HG03066 (cell line): ENCODE results near the gene SCN4B.

Experiments
- ATAC-seq: cut with Tn5 transposase; IDR thresholded peaks from one replicate; pipeline ENCODE4 v1.9.1; 2021; ENCODE audit warnings: low read depth; ENCODE audit not compliant: unreplicated experiment

Gene SCN4B

GRCh38 chr11:118155776-118156530, 3.3 kb upstream of the SCN4B start:
- no peak for ATAC-seq

DNA sequence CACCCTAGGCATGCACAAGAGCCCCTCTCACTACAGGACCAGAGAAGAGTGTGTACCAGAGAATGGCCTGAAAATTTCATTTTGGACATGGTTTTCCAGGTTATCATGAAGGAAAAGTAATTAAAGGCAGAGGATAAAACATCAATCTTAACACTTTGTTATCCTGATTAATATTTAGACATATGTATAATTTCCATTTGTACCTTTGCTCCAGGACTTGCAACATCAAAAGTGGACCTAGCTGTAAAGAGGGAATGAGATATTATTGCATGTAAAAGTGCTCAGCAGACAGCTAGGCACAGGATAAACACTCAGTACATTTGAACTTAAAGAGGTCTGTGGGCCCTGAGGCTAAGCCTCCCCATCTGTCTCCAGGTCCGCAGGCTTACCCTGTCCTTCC, 2.0 kb upstream of the SCN4B start:
- ATAC-seq, result no peak

- no peak for ATAC-seq
Observed at GRCh38 chr11:118153976-118154375, 1.4 kb upstream of the SCN4B start.

DNA sequence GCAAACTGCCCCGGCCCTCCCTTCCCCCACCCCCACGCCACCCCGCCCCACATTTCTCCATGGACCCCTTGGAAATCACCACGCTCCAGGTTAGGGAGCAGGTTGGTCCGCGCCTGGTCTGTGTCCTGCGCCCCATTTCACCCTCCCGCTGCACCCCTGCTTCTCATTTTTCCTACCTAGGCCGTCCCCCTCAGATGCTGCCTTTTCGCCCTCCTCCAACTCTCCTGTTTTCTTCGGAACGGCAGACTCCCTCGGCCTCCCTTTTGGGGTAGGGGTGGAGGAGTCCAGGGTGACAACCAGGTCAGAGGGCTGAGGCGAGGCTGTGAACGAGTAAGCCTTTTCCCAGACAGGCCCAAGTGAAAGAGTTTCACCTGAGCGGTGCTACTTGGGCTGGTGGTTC, 893 bp upstream of the SCN4B start:
- no peak for ATAC-seq

- ATAC-seq, result no peak
Observed at GRCh38 chr11:118152020-118152551, 537 bp downstream of the SCN4B start.

DNA sequence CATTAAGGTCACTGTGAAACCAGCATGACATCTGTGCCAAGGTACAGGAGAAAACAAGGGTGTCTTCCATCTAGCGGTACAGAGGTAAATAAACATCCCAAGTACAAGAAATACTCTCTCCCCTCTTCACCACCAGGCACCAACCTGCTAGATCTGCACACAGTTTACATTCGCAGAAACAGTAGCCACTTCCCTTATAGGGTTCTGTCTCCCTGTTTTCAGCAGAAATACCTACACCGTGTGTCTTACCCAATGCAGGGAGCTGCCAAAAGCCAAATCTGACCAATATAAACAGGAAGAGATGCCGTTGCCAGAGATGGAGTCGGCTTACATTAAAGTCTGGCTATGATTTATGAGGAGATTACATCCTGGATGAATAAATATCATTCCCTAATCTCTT, 1.2 kb downstream of the SCN4B start:
- no peak for ATAC-seq

DNA sequence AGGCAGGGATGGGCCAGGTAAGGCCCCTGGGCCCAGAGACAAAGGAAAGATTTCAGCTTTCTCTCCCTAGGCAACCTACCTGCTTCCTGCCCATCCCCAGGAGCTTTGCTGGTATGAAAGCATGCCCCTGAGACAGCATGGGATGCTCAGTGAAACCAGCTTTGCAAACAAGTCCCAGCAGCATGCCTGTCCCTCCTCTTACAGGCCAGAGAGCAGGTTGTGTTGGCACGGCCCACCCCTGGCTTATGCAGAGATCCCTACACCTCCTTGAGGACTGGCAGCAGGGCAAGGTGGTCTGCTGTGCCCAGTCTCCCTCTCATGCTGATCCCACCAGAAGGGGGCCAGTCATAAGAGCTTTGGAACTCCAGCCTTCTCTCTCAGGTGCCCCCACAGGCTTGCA, 3.1 kb downstream of the SCN4B start:
- no peak for ATAC-seq

DNA sequence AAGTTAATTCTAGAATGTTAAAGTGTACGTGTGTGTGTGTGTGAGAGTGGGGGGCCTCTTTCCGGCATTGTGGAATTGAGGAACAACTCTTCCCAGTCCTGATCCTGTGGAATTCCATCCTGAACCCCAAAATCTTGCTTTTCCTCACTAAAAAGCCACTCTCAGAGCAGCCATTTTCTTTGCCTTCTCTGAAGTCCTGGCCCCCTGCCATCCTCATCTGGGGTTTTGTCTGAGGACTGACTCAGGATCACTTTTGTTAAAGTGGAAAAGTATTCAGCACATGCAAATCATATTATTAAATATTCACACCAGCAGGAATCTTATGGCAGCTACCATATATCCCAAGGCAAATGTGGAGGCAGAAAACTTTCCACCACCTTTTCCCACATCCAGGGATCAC, 3.8 kb downstream of the SCN4B start:
- no peak for ATAC-seq

DNA sequence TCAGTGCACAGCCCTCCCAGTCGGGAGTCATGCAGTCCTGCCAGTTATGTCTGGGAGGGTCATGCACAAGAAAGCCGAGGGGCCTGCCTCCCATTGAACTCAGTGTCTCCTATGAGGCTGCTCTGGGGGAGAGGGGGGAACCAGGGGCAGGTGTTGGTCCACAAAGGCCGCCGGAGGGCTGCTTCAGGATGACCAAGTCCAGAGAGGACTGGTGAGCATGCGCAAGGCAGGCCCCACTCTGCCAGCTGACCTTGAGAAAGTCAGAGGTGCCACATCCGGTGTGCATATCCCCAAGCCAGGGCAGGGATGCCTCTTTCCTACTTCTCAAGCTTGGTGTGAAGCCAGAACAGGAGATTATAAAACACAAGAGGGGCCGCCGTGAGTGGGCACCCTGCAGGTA, 4.4 kb downstream of the SCN4B start:
- ATAC-seq, result no peak

DNA sequence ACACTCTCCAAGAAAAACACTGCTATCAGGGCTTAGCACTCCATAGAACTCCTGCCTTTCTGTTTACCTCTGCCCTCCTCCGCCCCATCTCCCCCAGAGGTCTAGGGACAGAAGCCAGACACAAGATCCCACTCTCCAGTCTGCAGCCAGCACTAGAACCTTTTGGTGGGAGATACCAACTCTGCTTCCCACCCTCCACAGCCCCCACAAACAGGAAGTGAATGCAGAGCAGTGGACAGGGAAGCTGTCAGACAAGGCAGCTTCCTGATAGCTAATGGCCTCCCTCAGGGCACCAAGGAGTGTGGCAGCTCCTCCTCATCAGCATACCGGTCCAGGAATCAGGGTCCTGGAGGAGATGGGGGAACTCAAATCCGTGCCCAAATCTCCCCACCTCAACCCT, 5.1 kb downstream of the SCN4B start:
- ATAC-seq, result no peak

- ATAC-seq, result no peak
Observed at GRCh38 chr11:118146554-118146953, 6.1 kb downstream of the SCN4B start.

DNA sequence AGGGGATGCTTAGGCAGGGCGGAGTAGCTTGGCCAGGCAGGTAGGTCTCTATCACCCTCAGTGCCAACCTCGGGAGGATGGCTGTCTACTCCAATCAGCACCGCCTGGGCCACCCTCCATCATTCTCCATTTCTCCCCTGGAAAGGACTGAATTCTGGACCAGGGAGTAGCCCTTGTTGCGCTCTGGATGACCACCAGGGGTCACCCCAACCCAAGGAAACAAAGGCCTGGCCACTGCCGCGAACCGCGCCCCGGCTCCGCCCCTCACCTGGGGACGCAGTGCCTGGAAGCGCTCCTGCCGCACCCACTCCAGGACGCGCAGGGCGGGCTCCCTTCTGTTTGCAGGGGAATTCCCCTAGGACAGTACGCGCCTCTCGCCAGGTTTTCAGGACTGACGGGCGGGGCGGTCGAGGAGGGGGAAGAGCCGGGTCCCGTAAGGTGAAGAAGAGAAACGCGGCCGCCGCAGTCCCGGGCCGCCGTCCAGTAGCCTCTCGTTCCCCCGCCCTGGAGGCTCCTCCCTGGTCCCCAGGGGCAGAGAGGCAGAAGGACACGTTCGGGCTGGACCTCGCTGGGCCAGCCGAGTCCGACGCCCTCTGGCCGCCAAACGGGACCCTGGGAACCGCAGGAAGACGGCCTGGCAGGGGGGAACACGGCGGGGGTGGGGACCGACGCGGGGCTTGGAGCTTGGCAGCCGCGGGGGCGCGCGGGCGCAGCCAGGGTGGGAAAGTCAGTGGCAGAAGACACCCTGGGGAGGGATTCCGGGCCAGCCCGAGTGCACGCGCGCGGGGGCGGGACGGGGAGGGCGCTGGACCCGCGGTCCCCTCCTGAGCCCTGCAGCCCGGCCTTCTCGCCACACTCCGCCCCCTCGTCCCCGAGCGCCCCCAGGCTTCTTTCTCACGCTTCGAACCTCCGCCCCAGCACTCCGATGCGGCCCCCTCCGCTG, 7.1 kb downstream of the SCN4B start:
- ATAC-seq, result peak; percentile 78

DNA sequence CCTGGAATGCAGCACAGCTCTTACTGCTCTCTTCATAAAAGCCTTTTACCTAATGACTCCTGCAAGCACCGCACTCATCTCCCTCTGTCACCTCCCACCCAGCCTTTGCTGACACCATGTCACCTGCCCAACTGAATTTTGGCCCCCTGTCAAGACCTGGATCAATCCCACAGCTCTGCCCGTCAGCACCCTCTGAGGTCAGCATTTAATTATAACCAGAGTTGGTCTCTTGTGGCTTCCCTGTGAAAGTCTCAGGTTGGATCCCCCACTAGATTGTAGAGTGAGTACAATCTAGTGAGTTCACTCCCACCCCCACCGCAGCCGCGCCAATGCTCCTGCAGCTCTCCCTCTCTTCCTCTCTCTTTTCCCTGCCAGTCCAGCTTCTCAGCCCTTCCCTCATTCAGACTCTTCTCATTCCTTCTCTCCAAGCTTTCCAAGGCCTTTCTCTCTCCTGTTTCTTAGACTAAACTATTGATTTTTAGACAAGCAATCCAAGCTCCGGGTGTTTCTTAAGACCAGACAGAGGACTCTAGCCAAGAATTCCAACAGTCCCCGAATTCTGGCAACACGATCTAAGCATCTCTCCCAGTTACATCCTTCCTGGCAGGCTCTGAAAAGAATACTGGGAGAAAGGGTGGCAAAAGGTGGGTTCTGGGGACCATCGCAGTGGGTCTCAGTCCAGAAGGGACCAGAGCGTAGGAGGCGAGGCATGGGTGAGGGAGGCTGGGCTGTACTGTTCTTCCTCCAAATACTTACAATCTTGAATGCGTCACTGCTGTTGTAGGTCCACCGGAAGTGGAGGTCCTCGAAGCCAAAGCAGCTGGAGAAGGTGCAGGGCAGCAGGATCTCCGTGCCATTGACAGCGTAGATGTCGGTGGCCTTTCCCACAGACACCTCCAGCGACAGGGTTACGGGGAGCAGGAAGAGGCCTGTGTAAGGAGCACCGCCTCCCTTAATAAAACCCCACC, 8.0 kb downstream of the SCN4B start:
- no peak for ATAC-seq

- ATAC-seq, result no peak
Observed at GRCh38 chr11:118143661-118144185, 8.9 kb downstream of the SCN4B start.

GRCh38 chr11:118142809-118143208, 9.8 kb downstream of the SCN4B start:
- ATAC-seq, result no peak

DNA sequence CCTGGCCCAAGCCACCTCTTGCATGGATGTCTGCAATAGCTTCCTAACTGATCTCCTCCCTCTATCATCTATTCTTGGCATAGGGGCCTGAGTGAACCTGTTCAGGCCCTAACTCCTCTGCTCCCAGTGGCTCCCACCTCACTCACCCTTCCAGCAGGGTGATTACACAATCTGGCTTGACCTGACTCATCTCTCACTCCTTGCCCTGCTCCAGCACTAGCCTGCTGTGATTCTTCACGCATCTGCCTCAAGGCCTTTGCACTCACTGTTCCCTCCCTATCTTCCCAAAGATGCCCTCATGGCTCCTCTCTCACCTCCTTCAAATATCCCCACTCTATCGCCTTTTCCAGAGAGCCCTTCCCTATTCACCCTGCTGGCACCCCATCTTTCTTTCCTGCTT, 10.5 kb downstream of the SCN4B start:
- ATAC-seq, result no peak

DNA sequence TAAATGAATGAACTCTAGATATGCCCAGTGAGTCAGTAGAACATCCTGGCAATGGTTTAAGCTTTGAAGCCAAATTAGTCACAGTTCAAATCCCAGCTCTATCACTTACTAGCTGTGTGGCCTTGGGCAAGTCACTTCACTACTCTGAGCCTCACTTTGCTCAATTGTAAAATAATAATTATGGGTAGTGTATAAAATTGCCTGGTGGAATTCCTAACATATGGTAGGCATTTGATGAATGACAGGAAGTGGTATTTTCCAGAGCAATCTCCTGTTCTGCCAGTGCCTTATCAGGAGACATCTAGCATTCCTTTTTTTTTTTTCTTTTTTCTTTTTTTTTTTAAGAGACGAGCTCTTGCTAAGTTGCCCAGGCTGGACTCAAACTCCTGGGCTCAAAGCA, 13.0 kb downstream of the SCN4B start:
- ATAC-seq, result no peak

- ATAC-seq, result no peak
Observed at GRCh38 chr11:118138839-118139420, 13.7 kb downstream of the SCN4B start.

DNA sequence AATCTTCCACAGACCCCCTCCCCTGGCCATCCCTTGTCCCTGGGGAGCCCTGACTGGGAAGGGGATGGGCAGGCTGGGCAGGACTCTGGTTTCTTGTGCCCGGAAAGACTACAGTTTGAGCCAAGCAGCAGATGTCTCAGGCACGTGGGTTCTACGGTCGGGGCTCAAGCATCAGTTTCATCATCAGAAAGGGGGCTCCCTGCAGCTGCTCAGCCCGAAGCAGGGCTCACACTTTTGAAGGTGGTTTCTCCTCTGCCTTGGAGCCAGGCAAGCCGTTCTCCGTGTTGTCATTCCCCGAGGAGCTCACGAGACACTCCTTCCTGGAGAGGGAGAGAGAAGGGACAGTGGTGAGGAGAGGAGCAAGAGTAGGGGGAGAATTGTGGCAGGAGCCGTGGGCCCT, 15.8 kb downstream of the SCN4B start:
- no peak for ATAC-seq

- no peak for ATAC-seq
Observed at GRCh38 chr11:118136341-118136740, 16.3 kb downstream of the SCN4B start.
